Measurements from ENCODE around the gene RAET1E. TPM values are rescaled to one million over a fixed set of nuclear protein-coding genes. Genes with fewer than 3 reads are reported as not detected.
"Not testable (repeated sequence)": the region's sequence is repeated elsewhere in the genome, so short reads cannot be mapped to it uniquely, and the experiment has no call there.

RAET1E gene
- total RNA-seq, 2 donors from 2014 or later: 0.21 TPM; not detected in 1

DNA sequence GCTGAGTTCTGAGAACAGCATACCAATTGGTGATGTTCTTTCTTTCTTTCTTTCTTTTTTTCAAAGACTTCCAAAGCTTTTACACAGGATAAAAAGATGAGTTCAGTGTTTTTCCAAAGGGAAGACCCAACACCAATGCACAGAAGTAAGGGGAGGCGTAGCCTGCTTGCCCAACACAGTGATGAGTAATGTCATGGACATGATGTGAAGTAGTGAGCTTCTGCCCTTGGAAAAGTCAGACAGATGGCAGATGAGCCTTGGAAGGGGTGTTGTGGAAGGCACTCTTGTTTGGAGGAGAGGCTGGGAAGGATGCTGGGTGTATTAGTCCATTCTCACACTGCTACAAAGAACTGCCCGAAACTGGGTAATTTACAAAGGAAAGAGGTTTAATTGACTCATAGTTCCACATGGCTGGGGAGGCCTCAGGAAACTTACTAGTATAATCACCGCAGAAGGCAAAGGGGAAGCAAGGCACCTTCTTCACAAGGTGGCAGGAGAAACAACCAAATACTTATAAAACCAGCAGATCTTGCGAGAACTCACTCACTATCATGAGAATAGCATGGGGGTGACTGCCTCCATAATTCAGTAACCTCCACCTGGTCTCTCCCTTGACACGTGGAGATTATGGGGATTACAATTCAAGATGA lies 46.3 kb downstream of the RAET1E start:
- H3K27ac ChIP-seq: no peak overlapping the region
- TF ChIP-seq, protein P1, sequence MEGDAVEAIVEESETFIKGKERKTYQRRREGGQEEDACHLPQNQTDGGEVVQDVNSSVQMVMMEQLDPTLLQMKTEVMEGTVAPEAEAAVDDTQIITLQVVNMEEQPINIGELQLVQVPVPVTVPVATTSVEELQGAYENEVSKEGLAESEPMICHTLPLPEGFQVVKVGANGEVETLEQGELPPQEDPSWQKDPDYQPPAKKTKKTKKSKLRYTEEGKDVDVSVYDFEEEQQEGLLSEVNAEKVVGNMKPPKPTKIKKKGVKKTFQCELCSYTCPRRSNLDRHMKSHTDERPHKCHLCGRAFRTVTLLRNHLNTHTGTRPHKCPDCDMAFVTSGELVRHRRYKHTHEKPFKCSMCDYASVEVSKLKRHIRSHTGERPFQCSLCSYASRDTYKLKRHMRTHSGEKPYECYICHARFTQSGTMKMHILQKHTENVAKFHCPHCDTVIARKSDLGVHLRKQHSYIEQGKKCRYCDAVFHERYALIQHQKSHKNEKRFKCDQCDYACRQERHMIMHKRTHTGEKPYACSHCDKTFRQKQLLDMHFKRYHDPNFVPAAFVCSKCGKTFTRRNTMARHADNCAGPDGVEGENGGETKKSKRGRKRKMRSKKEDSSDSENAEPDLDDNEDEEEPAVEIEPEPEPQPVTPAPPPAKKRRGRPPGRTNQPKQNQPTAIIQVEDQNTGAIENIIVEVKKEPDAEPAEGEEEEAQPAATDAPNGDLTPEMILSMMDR (IDR thresholded peaks at IDR 0.05): no peak

DNA sequence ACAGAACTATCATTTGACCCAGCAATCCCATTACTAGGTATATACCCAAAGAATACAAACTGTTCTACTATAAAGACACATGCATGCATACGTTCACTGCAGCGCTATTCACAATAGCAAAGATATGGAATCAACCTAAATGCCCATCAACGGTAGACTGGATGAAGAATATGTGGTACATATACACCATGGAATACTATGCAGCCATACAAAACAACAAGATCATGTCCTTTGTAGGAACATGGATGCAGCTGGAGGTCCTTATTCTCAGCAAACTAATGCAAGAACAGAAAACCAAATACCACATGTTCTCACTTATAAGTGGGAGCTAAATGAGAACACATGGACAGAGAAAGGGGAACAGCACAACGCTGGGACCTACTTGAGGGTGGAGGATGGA lies 49.6 kb downstream of the RAET1E start:
- H3K36me3 ChIP-seq; DNase-seq; intact Hi-C loops (cut with DNase I); H3K27ac ChIP-seq; H3K9ac ChIP-seq (ENCODE audit: low read depth in 2 of 2, low read length in 2 of 2); H3K9me3 ChIP-seq; H3K27me3 ChIP-seq; H3K4me1 ChIP-seq; H3K4me3 ChIP-seq: not testable (repeated sequence)

More for the DNA sequence above, 46.3 kb downstream of the RAET1E start:
- Histone ChIP-seq H3K4me3 (no peak overlapping the region), H3K9me3 (no peaks in the 10 kb centered on the region), H3K4me1 (peaks cover 25% of the 10 kb centered on the region), H3K27me3 (no peaks in the 10 kb centered on the region), H3K36me3 (no peaks in the 10 kb centered on the region), H3K9ac (ENCODE audit: low read depth in 2 of 2, low read length in 2 of 2) (no peak overlapping the region)
- intact Hi-C loops (cut with DNase I): no loop called here
- no peak for DNase-seq

Other genes starting within 250 kb of the RAET1E start
- gene KATNA1, start 249.4 kb downstream of the RAET1E start, total RNA-seq: 10 to 100 TPM; 11.8 to 14.3 TPM
- gene LATS1, start 180.0 kb downstream of the RAET1E start, total RNA-seq: 10 to 100 TPM; 17.2 to 26.5 TPM
- gene NUP43, start 151.6 kb downstream of the RAET1E start, total RNA-seq: 10 to 100 TPM; 25.0 to 43.5 TPM
- gene PCMT1, start 148.4 kb downstream of the RAET1E start, total RNA-seq: 10 to 100 TPM; 65.5 to 74.0 TPM
- gene LRP11, start 33.8 kb downstream of the RAET1E start, total RNA-seq: 10 to 100 TPM; 24.8 to 39.4 TPM
- under 1 TPM in 1 of 2 donors, not detected in 1; 0.27 TPM for gene RAET1G, start 25.0 kb upstream of the RAET1E start, total RNA-seq
- under 1 TPM; 0.19 to 0.47 TPM for gene ULBP2, start 43.9 kb upstream of the RAET1E start, total RNA-seq
- gene ULBP1, start 65.8 kb upstream of the RAET1E start, total RNA-seq: not detected
- gene RAET1L, start 127.4 kb upstream of the RAET1E start, total RNA-seq: 1 to 10 TPM in 1 of 2 donors, under 1 TPM in 1; 0.24 to 3.2 TPM
- 1 to 10 TPM; 1.8 to 1.9 TPM for gene ULBP3, start 171.0 kb upstream of the RAET1E start, total RNA-seq
- gene PPP1R14C, start 244.9 kb upstream of the RAET1E start, total RNA-seq: 10 to 100 TPM; 23.7 to 27.3 TPM